GM12878 (cell line): Measurements from ENCODE around the gene DPP3. TPM values are rescaled to one million over a fixed set of nuclear protein-coding genes. Genes with fewer than 3 reads are reported as not detected.
"Not testable (repeated sequence)": the region's sequence is repeated elsewhere in the genome, so short reads cannot be mapped to it uniquely, and the experiment has no call there.

ENCODE experiments used
- ATAC-seq: fragments of 200-7000 bp; cut with Tn5 transposase; 3 replicates; pipeline ENCODE4 v1.9.1; 2020; ENCODE audit warnings: mild to moderate bottlenecking, moderate library complexity
- BruUV-seq: library from RNA; stranded (reverse); fragments of 400-500 nt; replicated peaks from 2 replicates; lab custom pipeline; 2021; lab: Mats Ljungman, UMichigan
- CTCF ChIA-PET: fragments of 300-600 bp; sonication (Branson Sonifier 250); formaldehyde crosslinking; extraction: SDS; loops from one replicate; lab custom pipeline; 2021; ENCODE audit warnings: inconsistent platforms; lab: Yijun Ruan, JAX
- POLR2A ChIA-PET: fragments of 350-600 bp; formaldehyde crosslinking; extraction: SDS; loops from one replicate; lab custom pipeline; 2021; ENCODE audit warnings: inconsistent platforms; lab: Charles Lee
- RAD21 ChIA-PET: fragments of 300-600 bp; sonication (Branson Sonifier 250); formaldehyde crosslinking; loops from one replicate; lab custom pipeline; 2023; ENCODE audit warnings: antibody characterized with exemption; ENCODE audit not compliant: unreplicated experiment; lab: Charles Lee
- SMC1A ChIA-PET: fragments of 300-600 bp; sonication (Branson Sonifier 250); formaldehyde crosslinking; loops from one replicate; lab custom pipeline; 2023; ENCODE audit not compliant: unreplicated experiment, uncharacterized antibody; lab: Charles Lee
- DNase-seq: peaks from one replicate; pipeline ENCODE4 v3.0.0-alpha.2; 2011; ENCODE audit warnings: low read depth, low spot score
- FAIRE-seq: peaks from 3 replicates; lab custom pipeline; 2011; peaks lifted over from hg19 to GRCh38; lab: Jason Lieb, UNC
- H2AFZ ChIP-seq: 2 replicates; pipeline ENCODE4 v1.6.0; 2011; ENCODE audit warnings: low read depth, low read length, control low read depth; ENCODE audit not compliant: control insufficient read depth
- H3K27ac ChIP-seq: 2 replicates; pipeline ENCODE4 v1.5.1; 2011; ENCODE audit warnings: control low read depth; ENCODE audit not compliant: control insufficient read depth, insufficient read depth
- H3K27me3 ChIP-seq, 2 experiments: replicated peaks in 1 of 2; 2 replicates each; pipeline versions ENCODE4 v1.6.0 to v1.6.1; 2011; ENCODE audit warnings: low read length in 1 of 2; ENCODE audit not compliant: control insufficient read depth in 2 of 2, insufficient read depth in 2 of 2
- H3K36me3 ChIP-seq, 2 experiments: 2 replicates each; pipeline ENCODE4 v1.5.1; 2011; ENCODE audit warnings: low read length in 1 of 2; ENCODE audit not compliant: control insufficient read depth in 2 of 2, insufficient read depth in 2 of 2
- H3K4me1 ChIP-seq: 2 replicates; pipeline ENCODE4 v1.6.1; 2011; ENCODE audit warnings: mild to moderate bottlenecking, low read length, moderate library complexity, mixed read lengths; ENCODE audit not compliant: control insufficient read depth, insufficient read depth
- H3K4me2 ChIP-seq: 2 replicates; pipeline ENCODE4 v1.6.0; 2011; ENCODE audit warnings: control low read depth; ENCODE audit not compliant: control insufficient read depth, insufficient read depth
- H3K4me3 ChIP-seq: fragments of 200-600 bp; sonication (generic); 2 replicates; pipeline ENCODE4 v1.5.1; 2016
- H3K79me2 ChIP-seq: 2 replicates; pipeline ENCODE4 v1.6.0; 2011; ENCODE audit warnings: low read length; ENCODE audit not compliant: control insufficient read depth, insufficient read depth
- H3K9ac ChIP-seq: 2 replicates; pipeline ENCODE4 v1.8.0; 2011; ENCODE audit warnings: low read length, control low read depth, mixed read lengths; ENCODE audit not compliant: control insufficient read depth, insufficient read depth
- H3K9me3 ChIP-seq: replicated peaks from 3 replicates; pipeline ENCODE4 v1.5.1; 2011; ENCODE audit warnings: mild to moderate bottlenecking, low read length; ENCODE audit not compliant: control insufficient read depth, insufficient read depth
- H4K20me1 ChIP-seq: 2 replicates; pipeline ENCODE4 v1.6.0; 2011; ENCODE audit not compliant: control insufficient read depth, insufficient read depth
- FOXK2 ChIP-seq: fragments of 450-650 bp; IDR thresholded peaks from 2 replicates; pipeline ENCODE4 v1.6.1; 2017; ENCODE audit warnings: mild to moderate bottlenecking, moderate library complexity
- POLR2A ChIP-seq: IDR thresholded peaks from 2 replicates; pipeline ENCODE4 v1.6.1; 2011; ENCODE audit warnings: low read depth, mild to moderate bottlenecking, low read length
- WGBS: methylation state at CpG from one replicate; pipeline ENCODE4 v1.1.6; 2016; ENCODE audit warnings: low lambda C conversion rate; ENCODE audit not compliant: insufficient replicate concordance, insufficient coverage; ENCODE audit errors: missing lambda C conversion rate; 5-methylcytosine and 5-hydroxymethylcytosine counted together
- in situ Hi-C: fragments of 300-500 bp; cut with MboI; formaldehyde crosslinking; loops from 9 replicates; pipeline ENCODE4 v1.14.3; 2018; ENCODE audit warnings: mixed read lengths
- intact Hi-C: fragments of 100-400 bp; cut with micrococcal nuclease; formaldehyde crosslinking; loops from one replicate; pipeline ENCODE4 v1.14.2; 2022; ENCODE audit not compliant: unreplicated experiment
- polyA plus RNA-seq, 11 experiments: library from polyadenylated mRNA; depleted of rRNA in 4 of 11; unstranded in 6 of 11; stranded (reverse) in 5 of 11; fragments of >200 nt; fragmentation: Nextera tagmentation in 4 of 11; fragmentation: Illumina TruSeq in 1 of 11; extraction: Ambion mirVana in 4 of 11; extraction: Trizol in 1 of 11; gene quantifications; 1 replicate in 1 of 11; 2 replicates in 10 of 11; pipeline versions ENCODE4 v1.2.1 to v1.2.3, GENCODE V29; 2011 to 2016; ENCODE audit warnings: inconsistent platforms in 2 of 11, missing spikeins in 2 of 11, low read depth in 1 of 11
- total RNA-seq, 4 experiments: library from RNA; depleted of rRNA in 3 of 4; stranded (reverse); fragments of >200 nt in 3 of 4; fragmentation: Illumina TruSeq in 1 of 4; extraction: Trizol in 1 of 4; gene quantifications; 2 replicates each; pipeline versions ENCODE4 v1.2.1 to v1.2.3, GENCODE V29; 2013 to 2021

Gene DPP3
- total and polyA plus RNA-seq, 10 of the 15 experiments (the other 5 are each of a cell fraction or from before 2014, with no cell fraction given), result 6.0 to 117 (median 78.1) TPM

DNA sequence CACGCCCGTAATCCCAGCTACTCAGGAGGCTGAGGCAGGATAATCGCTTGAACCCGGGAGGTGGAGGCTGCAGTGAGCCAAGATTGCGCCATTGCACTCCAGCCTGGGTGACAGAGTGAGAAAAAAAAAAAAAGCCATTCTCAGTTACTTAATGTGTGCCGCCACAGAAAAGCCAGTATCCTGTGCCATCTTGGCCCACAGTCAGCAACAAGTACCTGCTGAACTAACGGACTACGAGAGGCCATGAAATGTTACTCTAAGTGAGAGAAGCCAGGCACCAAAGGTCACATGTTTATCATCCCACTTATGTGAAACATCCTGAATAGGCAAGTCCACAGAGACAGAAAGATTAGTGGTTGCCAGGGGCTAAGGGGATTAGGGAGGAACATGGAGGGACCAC, 60.4 kb downstream of the DPP3 start:
- H2AFZ ChIP-seq, intact Hi-C loops, H3K27ac ChIP-seq, BruUV-seq, H3K4me1 ChIP-seq, H3K4me3 ChIP-seq, ATAC-seq, FAIRE-seq, SMC1A ChIA-PET, H3K79me2 ChIP-seq, H3K4me2 ChIP-seq, H3K27me3 ChIP-seq, in situ Hi-C loops, POLR2A ChIA-PET, DNase-seq, H3K9ac ChIP-seq, RAD21 ChIA-PET, H3K9me3 ChIP-seq, H4K20me1 ChIP-seq, H3K36me3 ChIP-seq, CTCF ChIA-PET: not testable (repeated sequence)
- 97% methylated on average over 8 of the region's 8 CpGs for WGBS

DNA sequence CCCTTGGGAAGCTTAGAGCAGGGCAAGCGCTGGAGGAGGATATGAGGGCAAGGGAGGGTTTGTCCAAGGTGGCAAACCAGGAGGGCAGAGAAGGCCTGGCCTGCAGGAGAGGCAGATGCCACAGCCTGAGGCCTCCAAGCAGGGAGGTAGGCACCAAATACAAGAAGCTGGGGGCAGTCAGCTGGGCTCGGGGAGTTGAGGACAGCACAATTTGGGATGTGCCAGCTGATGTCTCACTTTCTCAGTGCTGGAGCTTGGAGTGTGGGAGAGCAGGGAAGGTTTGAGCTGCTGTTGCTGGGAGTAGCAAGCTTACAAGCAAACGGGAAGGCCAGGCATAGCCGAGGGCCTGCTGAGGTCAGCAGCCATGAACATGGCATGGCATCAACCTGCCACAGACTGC, 61.7 kb downstream of the DPP3 start:
- no peak overlapping the region for H3K4me2 ChIP-seq
- ChIA-PET POLR2A (interaction anchor here (0.6 kb wide), 1 partner anchor 26 kb away, joined by 3 read pairs; the partner anchor contains the start of gene CTSF), RAD21 (no interaction called here), SMC1A (interaction anchor here (5.6 kb wide), 1 partner anchor 136 kb away, joined by 37 read pairs; the partner anchor contains the start of gene RBM4B), CTCF (no interaction called here)
- WGBS, result 74% methylated on average over 4 of the region's 4 CpGs
- H3K36me3 ChIP-seq, result peaks cover 0 to 3% of the 10 kb centered on the region in 2 experiments; a peak in 1 of 4 replicates
- ATAC-seq, result no peak
- no peak for DNase-seq
- no peak overlapping the region for H3K4me3 ChIP-seq
- intact Hi-C loops, result no loop called here
- no peak for FAIRE-seq
- H3K27ac ChIP-seq, result no peak overlapping the region
- no peaks in the 10 kb centered on the region for H3K9me3 ChIP-seq
- no peaks in the 10 kb centered on the region for H3K27me3 ChIP-seq
- no TSS peak for BruUV-seq
- H2AFZ ChIP-seq, result no peak overlapping the region
- H3K4me1 ChIP-seq, result peaks cover 10% of the 10 kb centered on the region
- H4K20me1 ChIP-seq, result no peaks in the 10 kb centered on the region
- H3K9ac ChIP-seq, result no peak overlapping the region
- in situ Hi-C loops, result no loop called here
- H3K79me2 ChIP-seq, result peaks cover 2% of the 10 kb centered on the region
- TF ChIP-seq POLR2A (0 out of 2 replicates have a peak, but pooled peaks have one; percentile 18), FOXK2 (no peak)
